ENCODE data around the gene GSE1. TPM values are rescaled to one million over a fixed set of nuclear protein-coding genes. Genes with fewer than 3 reads are reported as not detected.

GSE1 gene
- total and polyA plus RNA-seq, 9 of the 15 experiments (the other 6 are each of a cell fraction or from before 2014, with no cell fraction given) = 12.2 to 244 (median 57.9) TPM

- TF ChIP-seq ETS2 (tag; IDR thresholded peaks at IDR 0.05; ENCODE audit: borderline replicate concordance, poor library complexity, severe bottlenecking) = no peak
- TF ChIP-seq SETDB1 (IDR thresholded peaks at IDR 0.05; ENCODE audit: low read length) = no peak
- TF ChIP-seq ZBTB43 (CRISPR knock-in tag; IDR thresholded peaks at IDR 0.05) = peak; percentile 77; the same call in 1 of the 2 replicates
- TF ChIP-seq ZKSCAN8 (CRISPR knock-in tag; IDR thresholded peaks at IDR 0.05) = no peak
- TF ChIP-seq THRB (CRISPR knock-in tag; conservative IDR thresholded peaks at IDR 0.05) = no peak
- TF ChIP-seq ZBTB34 (CRISPR knock-in tag; IDR thresholded peaks at IDR 0.05) = no peak
- TF ChIP-seq KLF13 (tag; IDR thresholded peaks at IDR 0.05; ENCODE audit: borderline replicate concordance, low read depth) = no peak
- no peak for TF ChIP-seq KLF16 (IDR thresholded peaks at IDR 0.05)
- TF ChIP-seq SNIP1 (IDR thresholded peaks at IDR 0.05; ENCODE audit: low read depth) = no peak
- peak; percentile 61 for TF ChIP-seq POLR2G (IDR thresholded peaks at IDR 0.05; ENCODE audit: low read depth, low read length)
- TF ChIP-seq POLR2B (IDR thresholded peaks at IDR 0.05; ENCODE audit: low read depth, partially characterized antibody) = peak; percentile 26
- TF ChIP-seq KDM4B (IDR thresholded peaks at IDR 0.05; ENCODE audit: borderline replicate concordance in 2 of 2, low read depth in 1 of 2) = no peak
- no peak for TF ChIP-seq SPI1 (IDR thresholded peaks at IDR 0.05; ENCODE audit: borderline replicate concordance, low read depth, low read length)
- TF ChIP-seq KDM2B (CRISPR knock-in tag; IDR thresholded peaks at IDR 0.05) = no peak
- no peak for TF ChIP-seq ZNF444 (CRISPR knock-in tag; IDR thresholded peaks at IDR 0.05)
- TF ChIP-seq RBM22 (IDR thresholded peaks at IDR 0.05; ENCODE audit: low read depth, low read length, poor library complexity, severe bottlenecking) = peak; percentile 59
- TF ChIP-seq TOE1 (IDR thresholded peaks at IDR 0.05; ENCODE audit: borderline replicate concordance) = 0 out of 2 replicates have a peak, but pooled peaks have one; percentile 3
- no peak for TF ChIP-seq TOE1 (CRISPR knock-in tag; IDR thresholded peaks at IDR 0.05; ENCODE audit: borderline replicate concordance, low read depth)
- TF ChIP-seq PRMT5 (CRISPR knock-in tag; IDR thresholded peaks at IDR 0.05) = no peak
- TF ChIP-seq ZC3H8 (IDR thresholded peaks at IDR 0.05) = no peak
- TF ChIP-seq STAT5A (IDR thresholded peaks at IDR 0.05; ENCODE audit: borderline replicate concordance, low read length) = peak; percentile 42
- no peak for TF ChIP-seq HDGF (IDR thresholded peaks at IDR 0.05)
- no peak for TF ChIP-seq HES1 (IDR thresholded peaks at IDR 0.05; ENCODE audit: low read depth)
Measured at GRCh38 chr16:85590506-85590832, 22.7 kb upstream of the GSE1 start (continued).
